Activated naive CD8-positive, alpha-beta T cell treated with anti-CD3 and anti-CD28 coated beads, Interleukin-2, amount 50 U/mL, for 24 hours (primary cell): Measurements from ENCODE around the gene EEF1A1.
"Not testable (repeated sequence)": the region's sequence is repeated elsewhere in the genome, so short reads cannot be mapped to it uniquely, and the experiment has no call there.

ENCODE experiments used
- ATAC-seq: fragments of 150-1000 bp; cut with Tn5 transposase; one replicate; pipeline ENCODE4 v1.10.0; 2021
- DNase-seq: peaks from one replicate; pipeline ENCODE4 v3.0.0; 2021
- H3K27ac Mint-ChIP-seq: one replicate; pipeline ENCODE4 v1.8.0; 2021; ENCODE audit warnings: mild to moderate bottlenecking, mixed read lengths
- H3K27me3 Mint-ChIP-seq: one replicate; pipeline ENCODE4 v1.8.0; 2021; ENCODE audit warnings: mixed read lengths
- H3K36me3 Mint-ChIP-seq: one replicate; pipeline ENCODE4 v1.8.0; 2021; ENCODE audit warnings: low read depth, mixed read lengths
- H3K4me1 Mint-ChIP-seq: one replicate; pipeline ENCODE4 v1.8.0; 2021; ENCODE audit warnings: mixed read lengths
- H3K4me3 Mint-ChIP-seq: one replicate; pipeline ENCODE4 v1.8.0; 2021; ENCODE audit warnings: mild to moderate bottlenecking, moderate library complexity, mixed read lengths
- H3K9me3 Mint-ChIP-seq: one replicate; pipeline ENCODE4 v1.8.0; 2021; ENCODE audit warnings: mixed read lengths

Gene EEF1A1

GRCh38 chr6:73519926-73520687 lies 725 bp downstream of the EEF1A1 start:
- H3K36me3 Mint-ChIP-seq = peaks cover 68% of the 10 kb centered on the region
- H3K27ac Mint-ChIP-seq = peak overlapping the region; percentile 100
- peak overlapping the region; percentile 97 for H3K4me3 Mint-ChIP-seq
- DNase-seq (peak; percentile 80), ATAC-seq (peak; percentile 23)
- H3K9me3 Mint-ChIP-seq = no peaks in the 10 kb centered on the region
- H3K27me3 Mint-ChIP-seq = peaks cover 9% of the 10 kb centered on the region
- peaks cover 74% of the 10 kb centered on the region for H3K4me1 Mint-ChIP-seq

GRCh38 chr6:73518982-73519881 lies 1.6 kb downstream of the EEF1A1 start:
- not testable (repeated sequence) for ATAC-seq, H3K27me3 Mint-ChIP-seq, DNase-seq, H3K9me3 Mint-ChIP-seq
- Mint-ChIP-seq H3K36me3 (peaks cover 73% of the 10 kb centered on the region), H3K4me1 (peaks cover 77% of the 10 kb centered on the region), H3K27ac (peak overlapping the region; percentile 100), H3K4me3 (peak overlapping the region; percentile 97)

GRCh38 chr6:73518100-73518981 lies 2.5 kb downstream of the EEF1A1 start:
- Mint-ChIP-seq H3K36me3 (peaks cover 73% of the 10 kb centered on the region), H3K4me1 (peaks cover 71% of the 10 kb centered on the region), H3K4me3 (peak overlapping the region; percentile 97), H3K27ac (peak overlapping the region; percentile 100)
- DNase-seq, ATAC-seq, H3K27me3 Mint-ChIP-seq, H3K9me3 Mint-ChIP-seq: not testable (repeated sequence)

- peak overlapping the region; percentile 94 for H3K27ac Mint-ChIP-seq
- peaks cover 9% of the 10 kb centered on the region for H3K27me3 Mint-ChIP-seq
- no peak for DNase-seq
- H3K4me3 Mint-ChIP-seq = peak overlapping the region; percentile 97
- H3K9me3 Mint-ChIP-seq = no peaks in the 10 kb centered on the region
- ATAC-seq = no peak
- peaks cover 63% of the 10 kb centered on the region for H3K4me1 Mint-ChIP-seq
- peaks cover 68% of the 10 kb centered on the region for H3K36me3 Mint-ChIP-seq
Observed at GRCh38 chr6:73516514-73517489, 4.0 kb downstream of the EEF1A1 start.

GRCh38 chr6:73515204-73515655 lies 5.6 kb downstream of the EEF1A1 start:
- H3K9me3 Mint-ChIP-seq = no peaks in the 10 kb centered on the region
- peaks cover 57% of the 10 kb centered on the region for H3K4me1 Mint-ChIP-seq
- H3K27me3 Mint-ChIP-seq = peaks cover 6% of the 10 kb centered on the region
- H3K27ac Mint-ChIP-seq = peak overlapping the region; percentile 94
- peak; percentile 35 for DNase-seq
- ATAC-seq = peak; percentile 23
- H3K4me3 Mint-ChIP-seq = peak overlapping the region; percentile 97
- H3K36me3 Mint-ChIP-seq = peaks cover 57% of the 10 kb centered on the region

GRCh38 chr6:73514746-73515110 lies 6.1 kb downstream of the EEF1A1 start:
- Mint-ChIP-seq H3K4me3 (peak overlapping the region; percentile 97), H3K9me3 (no peaks in the 10 kb centered on the region), H3K27ac (peak overlapping the region; percentile 94), H3K4me1 (peaks cover 52% of the 10 kb centered on the region), H3K27me3 (peaks cover 3% of the 10 kb centered on the region), H3K36me3 (peaks cover 52% of the 10 kb centered on the region)
- ATAC-seq (peak; percentile 17), DNase-seq (peak; percentile 36)

- H3K27me3 Mint-ChIP-seq = no peaks in the 10 kb centered on the region
- H3K36me3 Mint-ChIP-seq = peaks cover 39% of the 10 kb centered on the region
- H3K27ac Mint-ChIP-seq = peak overlapping the region; percentile 47
- peak; percentile 6 for ATAC-seq
- no peaks in the 10 kb centered on the region for H3K9me3 Mint-ChIP-seq
- H3K4me1 Mint-ChIP-seq = peaks cover 41% of the 10 kb centered on the region
- peak overlapping the region; percentile 35 for H3K4me3 Mint-ChIP-seq
- DNase-seq = no peak
Observed at GRCh38 chr6:73513496-73513854, 7.4 kb downstream of the EEF1A1 start.

GRCh38 chr6:73511796-73512195 lies 9.0 kb downstream of the EEF1A1 start:
- Mint-ChIP-seq H3K27me3 (no peaks in the 10 kb centered on the region), H3K4me3 (no peak overlapping the region), H3K9me3 (no peaks in the 10 kb centered on the region), H3K27ac (no peak overlapping the region), H3K36me3 (peaks cover 23% of the 10 kb centered on the region), H3K4me1 (peaks cover 28% of the 10 kb centered on the region)
- DNase-seq (no peak), ATAC-seq (no peak)

- ATAC-seq (no peak), DNase-seq (no peak)
- Mint-ChIP-seq H3K4me1 (peaks cover 8% of the 10 kb centered on the region), H3K27me3 (no peaks in the 10 kb centered on the region), H3K36me3 (peaks cover 11% of the 10 kb centered on the region), H3K9me3 (no peaks in the 10 kb centered on the region), H3K27ac (no peak overlapping the region), H3K4me3 (peak overlapping the region; percentile 2)
Observed at GRCh38 chr6:73509851-73510250, 11.0 kb downstream of the EEF1A1 start.

- ATAC-seq = no peak
- no peak for DNase-seq
- H3K4me3 Mint-ChIP-seq = no peak overlapping the region
- peaks cover 5% of the 10 kb centered on the region for H3K4me1 Mint-ChIP-seq
- H3K27ac Mint-ChIP-seq = no peak overlapping the region
- no peaks in the 10 kb centered on the region for H3K9me3 Mint-ChIP-seq
- no peaks in the 10 kb centered on the region for H3K27me3 Mint-ChIP-seq
- peaks cover 15% of the 10 kb centered on the region for H3K36me3 Mint-ChIP-seq
Observed at GRCh38 chr6:73508776-73509175, 12.1 kb downstream of the EEF1A1 start.

- Mint-ChIP-seq H3K4me1 (no peaks in the 10 kb centered on the region), H3K27me3 (no peaks in the 10 kb centered on the region), H3K4me3 (no peak overlapping the region), H3K9me3 (no peaks in the 10 kb centered on the region), H3K27ac (no peak overlapping the region), H3K36me3 (peaks cover 21% of the 10 kb centered on the region)
- DNase-seq = no peak
- ATAC-seq = no peak
Observed at GRCh38 chr6:73506246-73506645, 14.6 kb downstream of the EEF1A1 start.

- H3K4me3 Mint-ChIP-seq, H3K9me3 Mint-ChIP-seq, H3K27ac Mint-ChIP-seq, ATAC-seq, DNase-seq, H3K4me1 Mint-ChIP-seq, H3K27me3 Mint-ChIP-seq: not testable (repeated sequence)
- H3K36me3 Mint-ChIP-seq = peaks cover 23% of the 10 kb centered on the region
Observed at GRCh38 chr6:73505705-73506104, 15.1 kb downstream of the EEF1A1 start.

GRCh38 chr6:73505142-73505541 lies 15.7 kb downstream of the EEF1A1 start:
- H3K36me3 Mint-ChIP-seq = peaks cover 26% of the 10 kb centered on the region
- ATAC-seq (no peak), DNase-seq (no peak)
- no peak overlapping the region for H3K4me3 Mint-ChIP-seq
- no peaks in the 10 kb centered on the region for H3K4me1 Mint-ChIP-seq
- no peaks in the 10 kb centered on the region for H3K27me3 Mint-ChIP-seq
- no peak overlapping the region for H3K27ac Mint-ChIP-seq
- no peaks in the 10 kb centered on the region for H3K9me3 Mint-ChIP-seq
